Omental fat pad (tissue), 4 donors: ENCODE measurements around the gene GABPB2. TPM values are rescaled to one million over a fixed set of nuclear protein-coding genes. Genes with fewer than 3 reads are reported as not detected.

ENCODE experiments used
- ATAC-seq: fragments of 150-250 bp; one replicate; pipeline ENCODE4 v1.9.1; 2016; ENCODE audit warnings: mild to moderate bottlenecking, moderate library complexity; ENCODE audit not compliant: low FRiP score
- DNase-seq: peaks from one replicate; pipeline ENCODE4 v3.0.0-alpha.2; 2019; ENCODE audit warnings: low spot score
- total RNA-seq, 4 donors: library from RNA; depleted of rRNA; stranded (reverse); fragments of >200 nt; gene quantifications; one replicate each; pipeline ENCODE4 v1.1.0, GENCODE V29; 2016
- TF ChIP-seq, protein P1 (sequence below), 3 donors: fragments of 450-650 bp; IDR thresholded peaks; one replicate each; pipeline ENCODE4 v1.5.1; 2016 to 2017; ENCODE audit warnings: antibody characterized with exemption in 3 of 3, mild to moderate bottlenecking in 3 of 3, moderate library complexity in 2 of 3

The GABPB2 gene
- 10 to 100 TPM; 15.0 to 36.1 (median 21.2) TPM for total RNA-seq

DNA sequence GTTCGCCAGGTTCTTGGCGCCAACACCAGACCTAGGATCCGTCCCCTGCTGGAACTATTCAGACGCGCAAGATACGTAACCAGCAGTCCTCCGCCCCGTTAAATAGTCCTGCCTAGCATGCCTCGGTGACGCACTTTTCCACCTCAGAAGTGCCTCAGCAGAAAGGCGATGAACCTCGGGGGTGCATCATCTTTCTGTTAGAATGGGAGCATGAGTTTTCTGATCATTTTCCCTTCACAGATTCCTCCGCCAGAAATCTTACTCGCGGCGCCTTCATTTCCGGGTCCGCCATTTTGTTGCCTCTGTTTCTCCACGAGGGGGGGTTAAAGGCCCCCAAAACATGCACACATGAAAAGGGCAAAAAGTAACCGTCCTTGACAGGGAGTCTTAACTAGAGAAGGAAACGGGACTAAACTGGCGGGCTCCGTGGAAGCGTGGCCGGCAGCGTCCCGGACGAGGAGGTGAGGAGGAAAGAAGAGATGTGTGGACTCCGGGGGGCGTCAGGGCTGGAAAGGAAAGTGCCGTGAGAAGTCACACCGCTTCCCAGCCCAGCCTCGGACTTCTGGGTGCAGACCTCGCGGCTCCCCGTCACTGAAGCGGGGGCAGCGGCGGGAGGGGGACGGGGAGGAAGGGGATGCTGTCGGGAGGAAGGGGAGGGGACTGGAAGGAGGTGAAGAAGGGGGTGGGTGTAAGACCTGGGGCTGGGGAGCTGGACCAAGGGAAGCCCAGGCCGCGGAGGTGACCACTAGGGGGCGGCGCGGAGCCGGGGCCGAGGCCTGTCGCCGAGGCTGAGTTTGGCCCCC is at the start of gene GABPB2:
Gene GABPB2, plus strand, starts transcription at position 288 of the 803 bp plus-strand sequence. CDS start 17,429 bp downstream, outside the sequence.
- peak; percentile 94 for ATAC-seq
- TF ChIP-seq, protein P1, sequence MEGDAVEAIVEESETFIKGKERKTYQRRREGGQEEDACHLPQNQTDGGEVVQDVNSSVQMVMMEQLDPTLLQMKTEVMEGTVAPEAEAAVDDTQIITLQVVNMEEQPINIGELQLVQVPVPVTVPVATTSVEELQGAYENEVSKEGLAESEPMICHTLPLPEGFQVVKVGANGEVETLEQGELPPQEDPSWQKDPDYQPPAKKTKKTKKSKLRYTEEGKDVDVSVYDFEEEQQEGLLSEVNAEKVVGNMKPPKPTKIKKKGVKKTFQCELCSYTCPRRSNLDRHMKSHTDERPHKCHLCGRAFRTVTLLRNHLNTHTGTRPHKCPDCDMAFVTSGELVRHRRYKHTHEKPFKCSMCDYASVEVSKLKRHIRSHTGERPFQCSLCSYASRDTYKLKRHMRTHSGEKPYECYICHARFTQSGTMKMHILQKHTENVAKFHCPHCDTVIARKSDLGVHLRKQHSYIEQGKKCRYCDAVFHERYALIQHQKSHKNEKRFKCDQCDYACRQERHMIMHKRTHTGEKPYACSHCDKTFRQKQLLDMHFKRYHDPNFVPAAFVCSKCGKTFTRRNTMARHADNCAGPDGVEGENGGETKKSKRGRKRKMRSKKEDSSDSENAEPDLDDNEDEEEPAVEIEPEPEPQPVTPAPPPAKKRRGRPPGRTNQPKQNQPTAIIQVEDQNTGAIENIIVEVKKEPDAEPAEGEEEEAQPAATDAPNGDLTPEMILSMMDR (IDR thresholded peaks at IDR 0.05): peak in 1 of 3 donors; percentile 22
- DNase-seq: peak; percentile 82

DNA sequence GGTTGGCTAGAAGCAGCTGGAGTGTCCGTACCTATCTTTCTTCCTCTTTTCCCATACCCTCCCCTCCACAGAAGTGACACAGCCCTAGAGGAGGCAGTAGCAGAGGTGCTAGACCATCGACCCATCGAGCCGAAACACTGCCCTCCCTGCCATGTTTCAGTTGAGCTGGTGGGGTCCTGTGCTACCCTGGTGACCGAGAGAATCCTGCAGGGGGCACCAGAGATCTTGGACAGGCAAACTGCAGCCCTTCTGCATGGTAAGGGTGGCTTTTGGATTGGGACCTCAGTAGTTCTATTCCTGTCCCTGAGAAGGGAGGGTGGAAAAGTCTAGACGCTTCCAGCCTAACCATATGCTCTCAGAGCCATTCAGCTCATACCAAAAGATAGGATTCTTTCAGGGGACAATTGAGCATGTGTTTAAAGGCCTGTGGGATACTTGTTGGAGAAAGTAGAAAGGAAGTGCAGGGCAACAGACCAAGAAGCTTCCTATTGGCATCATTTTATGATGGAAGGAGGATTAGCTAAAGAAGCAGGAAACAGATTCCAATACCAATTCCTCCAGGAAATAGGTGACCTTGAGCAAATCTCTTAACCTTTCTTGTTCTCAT is 45.9 kb upstream of the GABPB2 start:
- TF ChIP-seq, protein P1 (IDR thresholded peaks at IDR 0.05): peak in 1 of 3 donors; percentile 45
- peak; percentile 76 for ATAC-seq
- DNase-seq: peak; percentile 90

DNA sequence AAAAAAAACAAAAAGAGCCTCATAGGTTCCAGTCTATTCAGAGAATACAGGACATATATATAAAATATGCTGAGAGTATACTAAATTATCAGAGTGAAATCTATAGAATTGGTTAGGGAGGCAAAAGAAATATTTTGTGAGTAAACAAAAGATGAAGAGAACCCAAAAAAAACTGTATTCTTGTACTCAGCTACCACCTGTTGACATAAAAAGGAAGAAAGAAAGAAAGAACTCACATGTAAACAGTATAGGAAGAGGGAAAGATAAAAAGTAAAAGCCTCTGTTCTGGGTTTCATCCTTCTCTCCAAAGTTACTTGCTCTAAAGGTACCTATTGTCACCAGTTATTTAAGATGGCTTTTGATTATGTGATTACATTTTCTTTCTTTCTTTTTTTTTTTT is 44.1 kb upstream of the GABPB2 start:
- DNase-seq: no peak
- TF ChIP-seq, protein P1 (IDR thresholded peaks at IDR 0.05): no peak
- no peak for ATAC-seq

DNA sequence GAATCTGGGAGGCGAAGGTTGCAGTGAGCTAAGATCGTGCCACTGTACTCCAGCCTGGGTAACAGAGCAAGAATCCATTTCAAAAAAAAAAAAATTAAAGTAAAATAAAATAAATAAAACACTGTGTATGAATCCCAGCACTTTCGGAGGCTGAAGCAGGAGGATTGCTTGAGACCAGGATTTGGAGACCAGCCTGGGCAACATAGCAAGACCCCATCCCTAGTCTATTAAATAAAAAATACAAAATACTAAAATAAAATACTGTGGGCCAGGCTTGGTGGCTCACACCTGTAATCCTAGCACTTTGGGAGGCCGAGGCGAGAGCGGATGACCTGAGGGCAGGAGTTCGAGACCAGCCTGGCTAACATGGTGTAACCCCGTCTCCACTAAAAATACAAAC is 38.4 kb upstream of the GABPB2 start:
- ATAC-seq: no peak
- TF ChIP-seq, protein P1 (IDR thresholded peaks at IDR 0.05): no peak

DNA sequence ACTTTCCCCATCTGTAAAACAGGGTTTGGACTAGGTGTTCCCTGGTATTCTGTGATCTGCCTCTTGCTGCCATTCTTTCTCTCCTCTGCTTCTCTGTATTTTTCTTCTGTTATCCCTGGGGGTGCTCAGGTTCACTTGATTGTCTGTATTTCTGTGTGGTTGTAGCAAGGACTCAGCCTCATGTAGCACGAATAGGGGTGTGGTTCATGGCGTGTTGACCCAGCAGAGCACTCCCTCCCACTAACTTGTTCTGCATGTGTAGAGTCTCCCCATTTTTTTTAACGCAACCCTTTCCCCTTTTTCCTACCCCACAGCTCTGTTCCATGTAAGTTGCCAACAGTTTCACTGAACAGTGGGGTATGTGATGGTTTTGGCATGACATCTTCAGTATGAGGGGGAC is 35.4 kb upstream of the GABPB2 start:
- TF ChIP-seq, protein P1 (IDR thresholded peaks at IDR 0.05): no peak
- no peak for ATAC-seq
- DNase-seq: no peak

More for the DNA sequence above, 38.4 kb upstream of the GABPB2 start:
- DNase-seq: no peak

DNA sequence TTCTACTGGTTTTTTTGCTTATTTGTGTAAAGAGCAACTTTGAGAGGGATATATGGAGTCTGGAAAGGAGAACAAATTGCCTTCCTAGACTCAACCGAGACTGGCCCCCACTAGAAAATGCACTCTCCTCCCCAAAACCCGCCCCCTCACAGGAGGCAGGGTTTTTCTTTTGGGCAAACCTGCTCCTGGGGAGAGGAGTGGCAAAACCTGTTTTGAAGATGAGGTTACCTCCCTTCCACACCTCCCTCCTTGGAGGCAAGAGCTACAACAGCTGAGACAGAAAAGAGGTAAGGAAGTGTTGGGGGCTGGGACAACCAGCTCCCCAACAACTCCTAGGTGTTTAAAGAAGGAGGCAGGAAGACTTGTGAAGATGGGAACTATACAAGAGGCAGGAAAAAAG is 34.2 kb upstream of the GABPB2 start, which contains the start of gene BNIPL:
Gene BNIPL, plus strand, starts transcription at position 231 of the 400 bp plus-strand sequence. Its CDS starts 140 bp downstream, at position 371.
- ATAC-seq: no peak
- no peak for DNase-seq
- TF ChIP-seq, protein P1 (IDR thresholded peaks at IDR 0.05): no peak
